Measurements from ENCODE around the gene INTU.
"Not testable (repeated sequence)": the region's sequence is repeated elsewhere in the genome, so short reads cannot be mapped to it uniquely, and the experiment has no call there.

Gene INTU

GRCh38 chr4:127648061-127648460, 15.3 kb downstream of the INTU start:
- no peak for DNase-seq

GRCh38 chr4:127655590-127655989, 22.8 kb downstream of the INTU start:
- not testable (repeated sequence) for DNase-seq

- no peak for DNase-seq
Measured at GRCh38 chr4:127656047-127656680, 23.4 kb downstream of the INTU start.

GRCh38 chr4:127660284-127660885, 27.6 kb downstream of the INTU start:
- no peak for DNase-seq

GRCh38 chr4:127667116-127667515, 34.4 kb downstream of the INTU start:
- peak in 1 of 3 experiments; percentile 70 for DNase-seq

- DNase-seq, result no peak
Measured at GRCh38 chr4:127667772-127668171, 35.0 kb downstream of the INTU start.

GRCh38 chr4:127668770-127669169, 36.0 kb downstream of the INTU start:
- DNase-seq, result no peak

- DNase-seq, result no peak
Measured at GRCh38 chr4:127669691-127670090, 36.9 kb downstream of the INTU start.

- no peak for DNase-seq
Measured at GRCh38 chr4:127672111-127672510, 39.4 kb downstream of the INTU start.

GRCh38 chr4:127685292-127685691, 52.5 kb downstream of the INTU start:
- DNase-seq, result no peak

GRCh38 chr4:127686658-127687057, 53.9 kb downstream of the INTU start:
- no peak for DNase-seq

- DNase-seq, result no peak
Measured at GRCh38 chr4:127687580-127687979, 54.8 kb downstream of the INTU start.

- no peak for DNase-seq
Measured at GRCh38 chr4:127698789-127699200, 66.0 kb downstream of the INTU start.

- DNase-seq, result peak in 1 of 3 experiments; percentile 8
Measured at GRCh38 chr4:127708985-127709384, 76.2 kb downstream of the INTU start.

- DNase-seq, result no peak
Measured at GRCh38 chr4:127709456-127709855, 76.7 kb downstream of the INTU start.

- DNase-seq, result no peak
Measured at GRCh38 chr4:127730142-127730913, 97.6 kb downstream of the INTU start, which contains the start of gene SLC25A31. SLC25A31 (plus strand) TSS chr4:127730400; CDS start chr4:127730546, 146 bp downstream.

- no peak for DNase-seq
Measured at GRCh38 chr4:127731406-127731805, 98.6 kb downstream of the INTU start.

GRCh38 chr4:127732623-127733328, 100.0 kb downstream of the INTU start:
- peak; percentile 3 to 74 (median 28) for DNase-seq

GRCh38 chr4:127734976-127735375, 102.2 kb downstream of the INTU start:
- DNase-seq, result no peak

- DNase-seq, result no peak
Measured at GRCh38 chr4:127737295-127737694, 104.5 kb downstream of the INTU start.

GRCh38 chr4:127741247-127741646, 108.5 kb downstream of the INTU start:
- DNase-seq, result no peak

GRCh38 chr4:127747883-127748282, 115.1 kb downstream of the INTU start:
- DNase-seq, result no peak

GRCh38 chr4:127748957-127749356, 116.2 kb downstream of the INTU start:
- DNase-seq, result no peak
